ENCODE data around the gene PAX5. TPM values are rescaled to one million over a fixed set of nuclear protein-coding genes. Genes with fewer than 3 reads are reported as not detected.

The PAX5 gene
- polyA plus RNA-seq, 1 donor from 2014 or later: not detected

- Histone ChIP-seq H4K20me1 (ENCODE audit: insufficient read depth) (no peaks in the 10 kb centered on the region), H3K9ac (ENCODE audit: low read length) (no peak overlapping the region), H3K27me3 (ENCODE audit: insufficient read depth, low read depth, low read length) (no peaks in the 10 kb centered on the region), H2AFZ (ENCODE audit: low read depth, low read length) (no peak overlapping the region), H3K4me3 (ENCODE audit: low read length) (no peak overlapping the region), H3K4me2 (ENCODE audit: low read length) (no peak overlapping the region), H3K79me2 (replicated peaks; ENCODE audit: insufficient read depth, low read length) (no peaks in the 10 kb centered on the region), H3K9me2 (ENCODE audit: insufficient read depth, low read length) (no peaks in the 10 kb centered on the region), H3K27ac (ENCODE audit: low read length) (no peak overlapping the region), H3K9me3 (ENCODE audit: low read length) (no peaks in the 10 kb centered on the region), H3K36me3 (ENCODE audit: insufficient read depth, low read length) (no peaks in the 10 kb centered on the region), H3F3A (ENCODE audit: insufficient read depth, low read length, poor library complexity, severe bottlenecking) (no peaks in the 10 kb centered on the region)
- TF ChIP-seq MXI1 (conservative IDR thresholded peaks at IDR 0.05; ENCODE audit: poor library complexity, severe bottlenecking): no peak
- TF ChIP-seq TAF1 (IDR thresholded peaks at IDR 0.05; ENCODE audit: low read depth): no peak
- TF ChIP-seq POLR2AphosphoS5 (IDR thresholded peaks at IDR 0.05): no peak
- TF ChIP-seq, protein P1, sequence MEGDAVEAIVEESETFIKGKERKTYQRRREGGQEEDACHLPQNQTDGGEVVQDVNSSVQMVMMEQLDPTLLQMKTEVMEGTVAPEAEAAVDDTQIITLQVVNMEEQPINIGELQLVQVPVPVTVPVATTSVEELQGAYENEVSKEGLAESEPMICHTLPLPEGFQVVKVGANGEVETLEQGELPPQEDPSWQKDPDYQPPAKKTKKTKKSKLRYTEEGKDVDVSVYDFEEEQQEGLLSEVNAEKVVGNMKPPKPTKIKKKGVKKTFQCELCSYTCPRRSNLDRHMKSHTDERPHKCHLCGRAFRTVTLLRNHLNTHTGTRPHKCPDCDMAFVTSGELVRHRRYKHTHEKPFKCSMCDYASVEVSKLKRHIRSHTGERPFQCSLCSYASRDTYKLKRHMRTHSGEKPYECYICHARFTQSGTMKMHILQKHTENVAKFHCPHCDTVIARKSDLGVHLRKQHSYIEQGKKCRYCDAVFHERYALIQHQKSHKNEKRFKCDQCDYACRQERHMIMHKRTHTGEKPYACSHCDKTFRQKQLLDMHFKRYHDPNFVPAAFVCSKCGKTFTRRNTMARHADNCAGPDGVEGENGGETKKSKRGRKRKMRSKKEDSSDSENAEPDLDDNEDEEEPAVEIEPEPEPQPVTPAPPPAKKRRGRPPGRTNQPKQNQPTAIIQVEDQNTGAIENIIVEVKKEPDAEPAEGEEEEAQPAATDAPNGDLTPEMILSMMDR (IDR thresholded peaks at IDR 0.05; ENCODE audit: poor library complexity, severe bottlenecking): no peak
- no peak for TF ChIP-seq REST (IDR thresholded peaks at IDR 0.05; ENCODE audit: borderline replicate concordance)
- TF ChIP-seq RAD21 (conservative IDR thresholded peaks at IDR 0.05): no peak
- no peak for TF ChIP-seq SMC3 (conservative IDR thresholded peaks at IDR 0.05; ENCODE audit: poor library complexity)
- no peak for TF ChIP-seq EP300 (conservative IDR thresholded peaks at IDR 0.05; ENCODE audit: poor library complexity, severe bottlenecking)
Measured at GRCh38 chr9:36877239-36877638, 156.8 kb downstream of the PAX5 start.

- Histone ChIP-seq H3F3A (ENCODE audit: insufficient read depth, low read length, poor library complexity, severe bottlenecking) (no peaks in the 10 kb centered on the region), H3K9me3 (ENCODE audit: low read length) (no peaks in the 10 kb centered on the region), H2AFZ (ENCODE audit: low read depth, low read length) (no peak overlapping the region), H3K9me2 (ENCODE audit: insufficient read depth, low read length) (no peaks in the 10 kb centered on the region), H3K27ac (ENCODE audit: low read length) (no peak overlapping the region), H3K27me3 (ENCODE audit: insufficient read depth, low read depth, low read length) (no peaks in the 10 kb centered on the region), H3K36me3 (ENCODE audit: insufficient read depth, low read length) (no peaks in the 10 kb centered on the region), H3K9ac (ENCODE audit: low read length) (no peak overlapping the region), H3K79me2 (replicated peaks; ENCODE audit: insufficient read depth, low read length) (no peaks in the 10 kb centered on the region), H3K4me3 (ENCODE audit: low read length) (no peak overlapping the region), H4K20me1 (ENCODE audit: insufficient read depth) (no peaks in the 10 kb centered on the region), H3K4me2 (ENCODE audit: low read length) (no peak overlapping the region)
- no peak for TF ChIP-seq REST (IDR thresholded peaks at IDR 0.05; ENCODE audit: borderline replicate concordance)
- TF ChIP-seq EZH2 (IDR thresholded peaks at IDR 0.05; ENCODE audit: borderline replicate concordance, insufficient read depth, low read length, poor library complexity, severe bottlenecking): no peak
- no peak for TF ChIP-seq RAD21 (conservative IDR thresholded peaks at IDR 0.05)
- no peak for TF ChIP-seq POLR2AphosphoS5 (IDR thresholded peaks at IDR 0.05)
- no peak for TF ChIP-seq SMC3 (conservative IDR thresholded peaks at IDR 0.05; ENCODE audit: poor library complexity)
- TF ChIP-seq, protein P1 (IDR thresholded peaks at IDR 0.05; ENCODE audit: poor library complexity, severe bottlenecking): no peak
- no peak for TF ChIP-seq MXI1 (conservative IDR thresholded peaks at IDR 0.05; ENCODE audit: poor library complexity, severe bottlenecking)
- TF ChIP-seq TAF1 (IDR thresholded peaks at IDR 0.05; ENCODE audit: low read depth): no peak
- TF ChIP-seq EP300 (conservative IDR thresholded peaks at IDR 0.05; ENCODE audit: poor library complexity, severe bottlenecking): no peak
Measured at GRCh38 chr9:36876056-36876455, 158.0 kb downstream of the PAX5 start.
